MM.1S (cell line): Measurements from ENCODE around the gene GPR107.
A peak's percentile ranks its signal among the peaks of the same experiment; 100 is the strongest.

Experiments used
- DNase-seq: peaks from one replicate; pipeline ENCODE4 v3.0.0-alpha.2; 2015
- H2AFZ ChIP-seq: fragments of 300-600 bp; sonication (generic); 2 replicates; pipeline ENCODE4 v1.6.0; 2016; ENCODE audit warnings: antibody characterized with exemption, low read length
- H3F3A ChIP-seq: fragments of 300-600 bp; sonication (generic); 2 replicates; pipeline ENCODE4 v1.6.1; 2016; ENCODE audit warnings: mild to moderate bottlenecking, antibody characterized with exemption, low read length, moderate library complexity, mixed read lengths; ENCODE audit not compliant: insufficient read depth
- H3K27ac ChIP-seq: fragments of 300-600 bp; sonication (generic); 2 replicates; pipeline ENCODE4 v1.5.1; 2016; ENCODE audit warnings: mild to moderate bottlenecking, low read length
- H3K27me3 ChIP-seq: fragments of 300-600 bp; sonication (generic); replicated peaks from 2 replicates; pipeline ENCODE4 v1.6.0; 2016; ENCODE audit warnings: low read length; ENCODE audit not compliant: insufficient read depth
- H3K36me3 ChIP-seq: fragments of 300-600 bp; sonication (generic); replicated peaks from 2 replicates; pipeline ENCODE4 v1.6.1; 2016; ENCODE audit warnings: mild to moderate bottlenecking, low read length, mixed read lengths; ENCODE audit not compliant: insufficient read depth
- H3K4me1 ChIP-seq: fragments of 300-600 bp; sonication (generic); 2 replicates; pipeline ENCODE4 v1.6.1; 2016; ENCODE audit warnings: low read length, mixed read lengths
- H3K4me2 ChIP-seq: fragments of 300-600 bp; sonication (generic); 2 replicates; pipeline ENCODE4 v1.6.0; 2016; ENCODE audit warnings: low read depth, low read length
- H3K4me3 ChIP-seq: fragments of 300-600 bp; sonication (generic); 2 replicates; pipeline ENCODE4 v1.5.1; 2016; ENCODE audit warnings: low read length, mixed read lengths
- H3K79me2 ChIP-seq: fragments of 300-600 bp; sonication (generic); 2 replicates; pipeline ENCODE4 v1.6.1; 2016; ENCODE audit warnings: mixed run types, low read length, mixed read lengths
- H3K9ac ChIP-seq: fragments of 300-600 bp; sonication (generic); 2 replicates; pipeline ENCODE4 v1.6.1; 2016; ENCODE audit warnings: low read length, mixed read lengths
- H3K9me2 ChIP-seq: fragments of 300-600 bp; sonication (generic); replicated peaks from 2 replicates; pipeline ENCODE4 v1.6.1; 2016; ENCODE audit warnings: mild to moderate bottlenecking, low read length, mixed read lengths; ENCODE audit not compliant: insufficient read depth
- H3K9me3 ChIP-seq: fragments of 300-600 bp; sonication (generic); replicated peaks from 2 replicates; pipeline ENCODE4 v1.6.1; 2016; ENCODE audit warnings: mild to moderate bottlenecking, low read length, mixed read lengths; ENCODE audit not compliant: insufficient read depth
- H4K20me1 ChIP-seq: fragments of 300-600 bp; sonication (generic); 2 replicates; pipeline ENCODE4 v1.6.1; 2016; ENCODE audit warnings: mild to moderate bottlenecking, low read length, moderate library complexity, mixed read lengths; ENCODE audit not compliant: insufficient read depth
- EZH2 ChIP-seq: fragments of 300-600 bp; sonication (generic); optimal IDR thresholded peaks from 2 replicates; pipeline ENCODE3; 2017; ENCODE audit warnings: low read depth, mild to moderate bottlenecking, antibody characterized with exemption, low read length, mixed read lengths
- EZH2phosphoT487 ChIP-seq: fragments of 300-600 bp; sonication (generic); IDR thresholded peaks from 2 replicates; pipeline ENCODE4 v1.6.1; 2018; ENCODE audit warnings: antibody characterized with exemption, low read length
- TF ChIP-seq, protein P1 (sequence below): fragments of 300-600 bp; sonication (generic); IDR thresholded peaks from 2 replicates; pipeline ENCODE4 v1.5.1; 2016; ENCODE audit warnings: antibody characterized with exemption, low read length, mixed read lengths

GPR107 gene

DNA sequence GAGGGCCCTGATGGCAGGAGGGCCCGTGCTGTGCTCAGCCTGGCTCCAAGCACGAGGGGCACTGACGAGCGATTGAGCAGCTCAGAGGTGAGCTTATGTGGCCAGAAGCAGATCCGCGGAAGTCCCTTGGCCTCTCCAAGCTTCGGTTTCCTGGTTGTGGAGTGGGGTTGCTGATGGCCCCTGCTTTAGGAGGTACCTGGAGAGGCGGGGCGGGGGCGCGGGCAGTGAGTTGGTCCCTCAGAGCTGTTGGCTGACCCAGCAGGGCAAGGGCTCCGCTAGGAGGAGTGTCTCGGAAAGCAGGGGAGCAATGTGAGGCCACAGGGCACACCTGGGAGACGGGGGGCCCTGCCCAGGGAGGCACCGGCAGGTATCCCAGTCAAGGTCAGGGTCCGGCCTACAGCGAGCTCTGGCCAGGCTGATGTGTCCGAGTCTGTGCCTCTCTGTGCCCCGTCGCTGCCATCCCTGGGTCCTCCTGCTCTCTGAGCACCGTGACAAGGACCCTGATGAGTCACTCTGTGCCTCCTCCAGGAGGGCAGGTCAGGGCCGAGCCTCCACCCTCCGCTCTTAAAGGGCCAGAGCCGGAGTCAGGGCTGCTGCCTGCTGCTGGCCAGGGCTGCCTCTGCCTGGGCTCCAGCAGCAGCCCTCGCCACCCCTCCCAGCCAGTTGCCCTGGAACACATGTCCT is 133.3 kb downstream of the GPR107 start:
- H3K27me3 ChIP-seq = peaks cover 93% of the 10 kb centered on the region
- H3K36me3 ChIP-seq = no peaks in the 10 kb centered on the region
- H4K20me1 ChIP-seq = no peaks in the 10 kb centered on the region
- no peaks in the 10 kb centered on the region for H3K79me2 ChIP-seq
- no peaks in the 10 kb centered on the region for H3K9me3 ChIP-seq
- TF ChIP-seq EZH2phosphoT487 = no peak
- no peak for DNase-seq
- H3K4me3 ChIP-seq = peak overlapping the region; percentile 40
- no peaks in the 10 kb centered on the region for H3K9me2 ChIP-seq
- H3K4me2 ChIP-seq = peak overlapping the region; percentile 60
- H2AFZ ChIP-seq = peak overlapping the region; percentile 58; the same call in 1 of the 2 replicates
- no peak overlapping the region for H3K27ac ChIP-seq
- no peak overlapping the region for H3K9ac ChIP-seq
- no peaks in the 10 kb centered on the region for H3K4me1 ChIP-seq
- no peaks in the 10 kb centered on the region for H3F3A ChIP-seq

- H3F3A ChIP-seq = no peaks in the 10 kb centered on the region
- H3K36me3 ChIP-seq = no peaks in the 10 kb centered on the region
- peak overlapping the region; percentile 60 for H3K4me2 ChIP-seq
- no peak for TF ChIP-seq EZH2phosphoT487
- TF ChIP-seq, protein P1, sequence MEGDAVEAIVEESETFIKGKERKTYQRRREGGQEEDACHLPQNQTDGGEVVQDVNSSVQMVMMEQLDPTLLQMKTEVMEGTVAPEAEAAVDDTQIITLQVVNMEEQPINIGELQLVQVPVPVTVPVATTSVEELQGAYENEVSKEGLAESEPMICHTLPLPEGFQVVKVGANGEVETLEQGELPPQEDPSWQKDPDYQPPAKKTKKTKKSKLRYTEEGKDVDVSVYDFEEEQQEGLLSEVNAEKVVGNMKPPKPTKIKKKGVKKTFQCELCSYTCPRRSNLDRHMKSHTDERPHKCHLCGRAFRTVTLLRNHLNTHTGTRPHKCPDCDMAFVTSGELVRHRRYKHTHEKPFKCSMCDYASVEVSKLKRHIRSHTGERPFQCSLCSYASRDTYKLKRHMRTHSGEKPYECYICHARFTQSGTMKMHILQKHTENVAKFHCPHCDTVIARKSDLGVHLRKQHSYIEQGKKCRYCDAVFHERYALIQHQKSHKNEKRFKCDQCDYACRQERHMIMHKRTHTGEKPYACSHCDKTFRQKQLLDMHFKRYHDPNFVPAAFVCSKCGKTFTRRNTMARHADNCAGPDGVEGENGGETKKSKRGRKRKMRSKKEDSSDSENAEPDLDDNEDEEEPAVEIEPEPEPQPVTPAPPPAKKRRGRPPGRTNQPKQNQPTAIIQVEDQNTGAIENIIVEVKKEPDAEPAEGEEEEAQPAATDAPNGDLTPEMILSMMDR = no peak
- no peak for TF ChIP-seq EZH2
- H3K9me3 ChIP-seq = no peaks in the 10 kb centered on the region
- H2AFZ ChIP-seq = peak overlapping the region; percentile 58; the same call in 1 of the 2 replicates
- H3K9ac ChIP-seq = no peak overlapping the region
- no peaks in the 10 kb centered on the region for H3K4me1 ChIP-seq
- H3K27me3 ChIP-seq = peaks cover 93% of the 10 kb centered on the region
- no peaks in the 10 kb centered on the region for H3K79me2 ChIP-seq
- H3K4me3 ChIP-seq = peak overlapping the region; percentile 40
- no peaks in the 10 kb centered on the region for H4K20me1 ChIP-seq
- H3K27ac ChIP-seq = no peak overlapping the region
- no peak for DNase-seq
- H3K9me2 ChIP-seq = no peaks in the 10 kb centered on the region
These were observed 133.8 kb downstream of the GPR107 start for GRCh38 chr9:130187523-130187846.

GRCh38 chr9:130188860-130189481 is 135.3 kb downstream of the GPR107 start:
- no peaks in the 10 kb centered on the region for H3K9me3 ChIP-seq
- no peak overlapping the region for H3K9ac ChIP-seq
- H3F3A ChIP-seq = no peaks in the 10 kb centered on the region
- H3K4me1 ChIP-seq = no peaks in the 10 kb centered on the region
- no peak overlapping the region for H3K27ac ChIP-seq
- H3K36me3 ChIP-seq = no peaks in the 10 kb centered on the region
- no peaks in the 10 kb centered on the region for H3K79me2 ChIP-seq
- TF ChIP-seq, protein P1 = no peak
- no peak for TF ChIP-seq EZH2phosphoT487
- TF ChIP-seq EZH2 = no peak
- DNase-seq = no peak
- no peak overlapping the region for H3K4me3 ChIP-seq
- no peak overlapping the region for H2AFZ ChIP-seq
- H3K4me2 ChIP-seq = no peak overlapping the region
- H4K20me1 ChIP-seq = no peaks in the 10 kb centered on the region
- no peaks in the 10 kb centered on the region for H3K9me2 ChIP-seq
- H3K27me3 ChIP-seq = peaks cover 93% of the 10 kb centered on the region
